Measurements from ENCODE around the gene SYNJ2. TPM values are rescaled to one million over a fixed set of nuclear protein-coding genes. Genes with fewer than 3 reads are reported as not detected.

SYNJ2 gene
- total and polyA plus RNA-seq, 5 experiments from 2014 or later = 5.2 to 16.3 (median 8.5) TPM

DNA sequence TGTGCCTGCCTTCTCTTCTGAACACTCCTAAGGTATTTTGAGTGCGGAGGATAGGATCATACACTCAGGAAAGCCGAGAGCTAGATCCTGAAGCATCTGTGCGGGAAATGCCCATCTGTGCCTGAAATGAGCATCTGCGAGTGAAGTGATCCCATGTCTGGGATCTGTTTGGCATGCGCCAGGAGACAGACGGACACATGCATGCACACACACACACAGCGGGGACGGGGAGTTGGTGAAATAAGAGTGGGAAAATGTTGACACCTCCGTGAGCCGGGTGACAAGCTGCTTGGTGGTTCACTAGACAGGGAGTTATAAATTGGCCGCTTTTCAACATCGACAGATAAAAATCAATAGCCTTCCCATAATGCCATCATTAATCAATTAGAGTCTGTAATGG is 13.8 kb downstream of the SYNJ2 start:
- Mint-ChIP-seq H3K4me3 (no peak overlapping the region), H3K36me3 (peaks cover 0 to 8% (median 0%) of the 10 kb centered on the region in 3 donors), H3K27ac (peak overlapping the region in 3 of 10 donors; percentile 8 to 50 (median 17)), H3K4me1 (peaks cover 38 to 68% (median 44%) of the 10 kb centered on the region in 4 donors), H3K27me3 (no peaks in the 10 kb centered on the region), H3K9me3 (no peaks in the 10 kb centered on the region)
- no peak for ATAC-seq
- POLR2A ChIA-PET = interaction anchor here (0.8 kb wide), 1 partner anchor 15 kb away, joined by 3 read pairs; no protein-coding TSS in a partner anchor
- no peak for DNase-seq

GRCh38 chr6:157996201-157996712 is 14.6 kb downstream of the SYNJ2 start:
- Mint-ChIP-seq H3K4me1 (peaks cover 31 to 67% (median 39%) of the 10 kb centered on the region in 4 donors), H3K9me3 (no peaks in the 10 kb centered on the region), H3K36me3 (peaks cover 0 to 8% (median 6%) of the 10 kb centered on the region in 3 donors), H3K27ac (peak overlapping the region in 2 of 10 donors; percentile 30 to 54), H3K4me3 (no peak overlapping the region), H3K27me3 (no peaks in the 10 kb centered on the region)
- no peak for ATAC-seq
- DNase-seq = peak in 1 of 10 donors; percentile 38
- POLR2A ChIA-PET = no interaction called here

- Mint-ChIP-seq H3K36me3 (peaks cover 3 to 12% (median 10%) of the 10 kb centered on the region in 3 donors), H3K27me3 (no peaks in the 10 kb centered on the region), H3K4me1 (peaks cover 32 to 70% (median 41%) of the 10 kb centered on the region in 4 donors), H3K27ac (peak overlapping the region in 1 of 10 donors; percentile 57), H3K9me3 (no peaks in the 10 kb centered on the region), H3K4me3 (no peak overlapping the region)
- POLR2A ChIA-PET = no interaction called here
- no peak for ATAC-seq
- peak in 1 of 10 donors; percentile 30 for DNase-seq
Measured at GRCh38 chr6:157996918-157997702, 15.4 kb downstream of the SYNJ2 start.

DNA sequence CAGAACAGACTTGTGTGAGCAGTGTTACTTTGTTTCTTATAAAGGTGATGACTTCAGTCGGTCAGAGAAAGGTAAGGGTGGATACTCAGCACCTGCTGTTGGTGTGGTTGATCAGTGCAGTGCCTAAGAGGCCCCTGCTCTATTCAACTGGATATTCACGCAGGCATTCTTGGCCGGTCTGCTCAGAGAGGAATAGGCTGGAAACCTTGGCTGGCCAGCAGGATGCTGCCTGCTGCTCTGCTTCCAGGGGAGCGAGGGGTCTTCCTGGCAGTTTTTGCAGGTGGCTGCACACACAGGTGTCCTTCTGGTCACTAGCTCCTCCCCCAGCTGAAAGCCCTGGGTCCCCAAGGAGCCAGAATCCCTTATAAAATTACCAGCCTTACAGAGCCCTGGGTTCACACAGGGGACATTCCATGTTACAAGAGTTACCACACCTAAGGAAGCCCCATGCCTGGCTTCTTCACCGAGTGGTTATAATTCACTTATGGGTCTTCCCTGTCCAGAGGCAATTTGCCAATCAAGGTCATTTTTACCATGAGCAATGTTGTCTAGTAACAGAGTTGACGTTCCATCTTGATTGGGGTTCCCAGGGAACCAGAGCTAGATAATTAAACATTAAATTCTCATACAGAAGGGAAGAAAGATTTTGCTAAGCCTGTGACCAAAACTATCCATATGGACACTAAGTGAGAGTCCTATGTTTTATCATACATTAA is 16.4 kb downstream of the SYNJ2 start:
- H3K9me3 Mint-ChIP-seq = no peaks in the 10 kb centered on the region
- DNase-seq (no peak), ATAC-seq (no peak)
- peaks cover 5 to 12% (median 11%) of the 10 kb centered on the region in 3 donors for H3K36me3 Mint-ChIP-seq
- POLR2A ChIA-PET = interaction anchor here (1.1 kb wide), 1 partner anchor 10 kb away, joined by 4 read pairs; no protein-coding TSS in a partner anchor
- H3K27me3 Mint-ChIP-seq = no peaks in the 10 kb centered on the region
- peak overlapping the region in 1 of 10 donors; percentile 49 for H3K27ac Mint-ChIP-seq
- H3K4me3 Mint-ChIP-seq = no peak overlapping the region
- H3K4me1 Mint-ChIP-seq = peaks cover 37 to 72% (median 47%) of the 10 kb centered on the region in 4 donors

DNA sequence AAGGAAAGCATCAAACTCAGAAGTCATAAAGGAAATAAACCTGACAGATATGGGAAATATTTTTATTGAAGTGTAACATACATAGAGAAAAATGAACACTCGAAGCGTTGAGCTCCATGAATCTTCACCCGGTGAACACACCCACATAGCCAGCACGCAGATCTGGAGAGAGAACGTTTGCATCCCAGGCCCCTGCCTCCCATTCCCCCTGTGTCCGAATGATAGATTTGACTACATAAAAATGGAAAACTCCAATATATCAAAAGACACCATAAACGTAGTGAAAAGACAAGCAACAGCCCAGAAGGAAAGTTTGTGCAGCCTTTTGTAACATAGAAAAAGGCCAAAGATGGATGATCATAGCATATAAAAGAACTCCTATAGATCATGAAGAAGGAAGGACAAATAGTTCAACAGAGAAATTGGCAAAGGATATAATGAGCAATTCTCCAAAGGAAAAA is 17.1 kb downstream of the SYNJ2 start:
- DNase-seq = no peak
- H3K36me3 Mint-ChIP-seq = peaks cover 5 to 12% (median 11%) of the 10 kb centered on the region in 3 donors
- peaks cover 39 to 72% (median 48%) of the 10 kb centered on the region in 4 donors for H3K4me1 Mint-ChIP-seq
- H3K27me3 Mint-ChIP-seq = no peaks in the 10 kb centered on the region
- no peak overlapping the region for H3K4me3 Mint-ChIP-seq
- no peak for ATAC-seq
- peak overlapping the region in 4 of 10 donors; percentile 1 to 68 (median 20) for H3K27ac Mint-ChIP-seq
- POLR2A ChIA-PET = interaction anchor here (0.5 to 2.1 kb wide), 4 partner anchors 8 to 936 kb away, joined by 3 to 7 read pairs (median 4); no protein-coding TSS in a partner anchor
- no peaks in the 10 kb centered on the region for H3K9me3 Mint-ChIP-seq

- H3K4me1 Mint-ChIP-seq = peaks cover 37 to 72% (median 48%) of the 10 kb centered on the region in 4 donors
Measured at GRCh38 chr6:157999168-158000051, 17.7 kb downstream of the SYNJ2 start.

GRCh38 chr6:158000530-158001307 is 19.1 kb downstream of the SYNJ2 start:
- H3K4me1 Mint-ChIP-seq = peaks cover 36 to 70% (median 50%) of the 10 kb centered on the region in 4 donors
- DNase-seq (peak in 1 of 10 donors; percentile 13), ATAC-seq (no peak)
- POLR2A ChIA-PET = interaction anchor here (1.2 to 2.1 kb wide), 2 partner anchors 10 to 16 kb away, joined by 3 to 7 read pairs; no protein-coding TSS in a partner anchor
- H3K9me3 Mint-ChIP-seq = no peaks in the 10 kb centered on the region
- no peak overlapping the region for H3K4me3 Mint-ChIP-seq
- peak overlapping the region in 8 of 10 donors; percentile 2 to 87 (median 68) for H3K27ac Mint-ChIP-seq
- H3K27me3 Mint-ChIP-seq = no peaks in the 10 kb centered on the region
- H3K36me3 Mint-ChIP-seq = peaks cover 5 to 13% (median 11%) of the 10 kb centered on the region in 3 donors

More at GRCh38 chr6:157999168-158000051, 17.7 kb downstream of the SYNJ2 start:
- peak overlapping the region in 1 of 10 donors; percentile 11 for H3K4me3 Mint-ChIP-seq
- POLR2A ChIA-PET = interaction anchor here (0.5 to 2.1 kb wide), 5 partner anchors 8 to 936 kb away, joined by 3 to 7 read pairs (median 3); no protein-coding TSS in a partner anchor
- peak overlapping the region in 8 of 10 donors; percentile 1 to 91 (median 58) for H3K27ac Mint-ChIP-seq
- H3K9me3 Mint-ChIP-seq = no peaks in the 10 kb centered on the region
- no peaks in the 10 kb centered on the region for H3K27me3 Mint-ChIP-seq
- no peak for ATAC-seq
- DNase-seq = peak in 1 of 10 donors; percentile 32
- peaks cover 5 to 12% (median 11%) of the 10 kb centered on the region in 3 donors for H3K36me3 Mint-ChIP-seq

DNA sequence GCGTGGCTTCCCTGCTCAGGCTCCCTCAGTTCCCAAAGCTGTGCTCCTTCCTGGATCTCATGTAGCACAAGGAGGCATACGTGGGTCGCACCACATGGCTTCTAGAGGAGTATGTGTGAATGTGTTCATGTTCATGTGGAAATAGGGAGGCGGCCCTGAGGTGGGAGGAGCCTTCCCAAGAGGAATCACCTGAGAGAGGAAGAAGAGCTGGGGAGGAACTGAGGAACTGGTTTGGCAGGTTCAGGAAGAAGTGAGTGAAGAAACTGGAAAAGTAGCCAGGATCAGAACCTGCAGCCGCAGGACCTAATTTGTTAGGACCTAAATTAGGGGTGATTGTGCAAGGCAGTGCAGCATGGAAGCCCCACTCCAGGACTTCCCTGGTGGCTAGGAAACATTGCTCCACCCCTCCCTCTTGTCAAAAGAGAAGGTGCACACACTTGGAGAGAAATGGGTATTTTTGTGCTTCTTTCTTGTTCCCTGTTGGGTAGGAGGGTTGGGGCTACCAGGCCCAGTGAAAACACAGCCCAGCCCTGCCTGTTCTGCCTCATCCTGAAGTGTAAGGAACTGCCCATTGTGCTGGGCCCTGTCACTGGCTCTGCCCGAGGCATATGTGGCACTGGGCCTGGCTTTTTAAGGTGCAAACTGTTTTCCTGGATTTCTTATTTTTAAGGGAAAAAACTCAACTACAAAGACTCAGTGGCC is 20.7 kb downstream of the SYNJ2 start:
- DNase-seq (peak in 1 of 10 donors; percentile 16), ATAC-seq (peak in 1 of 2 donors; percentile 23)
- Mint-ChIP-seq H3K4me1 (peaks cover 35 to 68% (median 51%) of the 10 kb centered on the region in 4 donors), H3K27me3 (no peaks in the 10 kb centered on the region), H3K9me3 (no peaks in the 10 kb centered on the region), H3K4me3 (peak overlapping the region in 2 of 10 donors; percentile 13 to 62), H3K27ac (peak overlapping the region in 7 of 10 donors; percentile 22 to 90 (median 83)), H3K36me3 (peaks cover 5 to 17% (median 8%) of the 10 kb centered on the region in 3 donors)
- POLR2A ChIA-PET = no interaction called here

DNA sequence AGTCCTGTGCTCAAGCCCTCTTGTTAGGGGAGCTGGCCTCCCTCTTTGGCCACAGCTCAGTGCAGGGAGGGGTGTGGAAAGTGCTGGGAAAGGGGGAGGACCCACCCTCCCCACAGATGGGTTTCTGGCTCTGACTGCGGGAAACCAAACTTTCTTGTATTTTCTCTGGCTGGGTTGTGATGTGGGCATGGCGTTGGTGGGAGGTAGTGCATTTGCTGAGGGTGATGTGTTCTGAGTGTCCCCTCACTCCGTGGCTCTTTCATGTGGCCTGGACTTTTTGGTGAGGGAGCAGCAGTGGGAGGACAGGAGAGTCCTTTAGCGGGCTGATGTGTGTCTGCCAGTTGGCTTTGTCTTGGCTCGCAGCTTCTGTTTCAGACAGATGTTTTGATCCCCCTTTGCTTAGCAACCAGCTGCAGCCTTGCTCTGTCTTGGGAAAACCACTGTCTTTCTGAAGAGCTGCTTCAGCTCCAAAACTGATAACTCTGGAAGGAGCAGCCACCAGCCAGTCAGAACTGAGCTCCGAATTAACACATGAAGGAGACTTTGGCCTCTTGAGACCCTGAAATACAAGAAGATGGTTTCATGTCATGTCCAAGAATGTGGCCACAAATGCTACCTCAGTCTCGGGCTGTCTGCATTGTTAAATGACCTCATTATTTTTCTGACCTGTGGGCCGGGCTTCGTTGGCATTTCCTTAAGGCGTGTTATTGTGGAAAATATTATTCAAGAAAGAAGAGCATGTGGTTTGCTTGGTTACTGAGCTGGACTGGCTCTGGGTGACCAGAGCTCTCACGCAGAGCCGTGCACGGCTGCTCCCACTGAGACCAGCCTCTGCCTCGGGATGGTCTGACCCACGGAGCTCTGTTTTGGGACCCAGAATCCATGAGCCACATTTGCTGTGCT is 21.5 kb downstream of the SYNJ2 start:
- H3K27me3 Mint-ChIP-seq = no peaks in the 10 kb centered on the region
- no peaks in the 10 kb centered on the region for H3K9me3 Mint-ChIP-seq
- H3K4me3 Mint-ChIP-seq = peak overlapping the region in 5 of 10 donors; percentile 4 to 62 (median 43)
- H3K27ac Mint-ChIP-seq = peak overlapping the region; percentile 48 to 93 (median 83)
- ATAC-seq (peak; percentile 68 to 82), DNase-seq (peak in 1 of 10 donors; percentile 57)
- peaks cover 5 to 17% (median 8%) of the 10 kb centered on the region in 3 donors for H3K36me3 Mint-ChIP-seq
- POLR2A ChIA-PET = interaction anchor here (1.1 kb wide), 1 partner anchor 10 kb away, joined by 3 read pairs; no protein-coding TSS in a partner anchor
- peaks cover 39 to 72% (median 54%) of the 10 kb centered on the region in 4 donors for H3K4me1 Mint-ChIP-seq
